Prostate gland (tissue), 2 donors: ENCODE results near the gene SOBP. TPM values are rescaled to one million over a fixed set of nuclear protein-coding genes. Genes with fewer than 3 reads are reported as not detected.

Experiments
- DNase-seq: peaks from one replicate; pipeline ENCODE4 v3.0.0-alpha.2; 2019; ENCODE audit warnings: low spot score
- H3K27ac ChIP-seq, 2 donors: fragments of 200-600 bp; sonication (generic); 2 replicates each; pipeline ENCODE4 v1.5.1; 2017 to 2019
- H3K27me3 ChIP-seq: fragments of 200-600 bp; sonication (generic); replicated peaks from 2 replicates; pipeline ENCODE4 v1.5.1; 2019; ENCODE audit not compliant: insufficient read depth
- H3K36me3 ChIP-seq, 2 donors: fragments of 200-600 bp; sonication (generic); 1 replicate in 1 of 2; 2 replicates in 1 of 2; pipeline versions ENCODE4 v1.5.1 to v1.8.1; 2017 to 2019
- H3K4me1 ChIP-seq: fragments of 200-600 bp; sonication (generic); replicated peaks from 2 replicates; pipeline ENCODE4 v1.5.1; 2019
- H3K4me3 ChIP-seq, 2 donors: fragments of 200-600 bp; sonication (generic); 2 replicates each; pipeline ENCODE4 v1.5.1; 2017 to 2019
- H3K9me3 ChIP-seq: fragments of 200-600 bp; sonication (generic); 2 replicates; pipeline ENCODE4 v1.5.1; 2017
- POLR2A ChIP-seq: fragments of 450-650 bp; IDR thresholded peaks from one replicate; pipeline ENCODE4 v1.6.1; 2016; ENCODE audit warnings: antibody characterized with exemption, mild to moderate bottlenecking
- POLR2AphosphoS5 ChIP-seq: sonication (generic); formaldehyde crosslinking; IDR thresholded peaks from one replicate; pipeline ENCODE4 v1.6.1; 2017; ENCODE audit warnings: antibody characterized with exemption
- WGBS: methylation state at CpG from one replicate; pipeline ENCODE4 v1.1.5; 2018; 5-methylcytosine and 5-hydroxymethylcytosine counted together
- intact Hi-C: fragments of 100-400 bp; cut with DNase I; formaldehyde crosslinking; loops from one replicate; pipeline ENCODE4 v1.14.2; 2022
- total RNA-seq, 2 donors: library from RNA; depleted of rRNA; stranded (reverse); fragments of >200 nt; gene quantifications; one replicate each; pipeline ENCODE4 v1.1.0, GENCODE V29; 2016
- TF ChIP-seq, protein P1 (sequence below), 4 experiments: fragments of 200-600 bp in 2 of 4; fragments of 450-650 bp in 2 of 4; sonication (generic) in 2 of 4; IDR thresholded peaks; 1 replicate in 3 of 4; 2 replicates in 1 of 4; pipeline ENCODE4 v1.5.1; 2016 to 2019; ENCODE audit warnings: antibody characterized with exemption in 4 of 4, mild to moderate bottlenecking in 2 of 4, moderate library complexity in 2 of 4

SOBP gene
- total RNA-seq, 2 donors from 2014 or later, result 15.8 to 23.3 TPM

DNA sequence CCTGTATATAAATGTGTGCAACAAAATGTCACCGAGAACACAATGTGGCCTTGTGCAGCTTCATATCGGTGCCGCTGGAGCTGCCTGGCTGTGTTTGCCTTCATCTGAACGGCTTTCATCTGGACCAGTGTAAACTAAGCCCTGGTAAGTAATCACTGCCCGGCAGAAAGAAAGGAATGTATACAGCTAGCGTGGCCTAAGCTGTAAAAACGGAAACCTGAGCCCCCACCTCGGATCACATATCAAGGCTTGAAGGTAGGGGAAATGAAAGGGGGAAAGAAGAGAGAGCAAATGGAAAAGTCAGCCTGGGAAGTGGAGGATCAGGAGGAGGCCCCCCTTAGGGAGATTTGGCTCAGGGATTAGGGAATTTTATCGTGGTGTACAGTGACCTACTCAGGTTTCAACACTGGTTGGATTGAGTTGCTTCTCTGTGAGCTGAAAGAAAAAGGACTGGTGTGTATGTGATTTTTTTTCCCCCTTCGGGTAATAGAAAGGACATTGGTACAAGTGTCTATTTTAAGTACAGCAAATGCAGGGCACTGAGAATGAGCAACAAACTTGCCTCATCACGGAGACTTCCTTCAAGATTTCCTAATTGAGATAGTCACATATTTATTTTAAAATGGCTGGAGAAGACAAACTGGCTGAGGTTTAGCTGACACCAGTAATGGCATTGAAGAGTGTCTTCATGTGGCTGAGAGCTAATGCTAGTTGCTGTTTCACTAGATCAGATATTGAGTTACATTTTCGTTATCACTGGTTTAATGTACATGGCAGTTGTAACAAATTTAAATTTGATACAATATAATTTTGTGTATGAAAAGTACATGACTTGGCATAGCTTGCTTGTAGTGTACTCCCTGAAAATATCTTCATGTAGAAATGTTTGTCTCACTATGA, 3.5 kb downstream of the SOBP start:
- DNase-seq, result peak; percentile 16
- Histone ChIP-seq H3K4me1 (peaks cover 3% of the 10 kb centered on the region), H3K9me3 (no peaks in the 10 kb centered on the region), H3K27me3 (no peaks in the 10 kb centered on the region), H3K27ac (peak overlapping the region; percentile 47 to 74), H3K4me3 (peak overlapping the region in 1 of 2 donors; percentile 44), H3K36me3 (no peaks in the 10 kb centered on the region)
- no peak for TF ChIP-seq POLR2A
- TF ChIP-seq POLR2AphosphoS5, result no peak
- TF ChIP-seq, protein P1, sequence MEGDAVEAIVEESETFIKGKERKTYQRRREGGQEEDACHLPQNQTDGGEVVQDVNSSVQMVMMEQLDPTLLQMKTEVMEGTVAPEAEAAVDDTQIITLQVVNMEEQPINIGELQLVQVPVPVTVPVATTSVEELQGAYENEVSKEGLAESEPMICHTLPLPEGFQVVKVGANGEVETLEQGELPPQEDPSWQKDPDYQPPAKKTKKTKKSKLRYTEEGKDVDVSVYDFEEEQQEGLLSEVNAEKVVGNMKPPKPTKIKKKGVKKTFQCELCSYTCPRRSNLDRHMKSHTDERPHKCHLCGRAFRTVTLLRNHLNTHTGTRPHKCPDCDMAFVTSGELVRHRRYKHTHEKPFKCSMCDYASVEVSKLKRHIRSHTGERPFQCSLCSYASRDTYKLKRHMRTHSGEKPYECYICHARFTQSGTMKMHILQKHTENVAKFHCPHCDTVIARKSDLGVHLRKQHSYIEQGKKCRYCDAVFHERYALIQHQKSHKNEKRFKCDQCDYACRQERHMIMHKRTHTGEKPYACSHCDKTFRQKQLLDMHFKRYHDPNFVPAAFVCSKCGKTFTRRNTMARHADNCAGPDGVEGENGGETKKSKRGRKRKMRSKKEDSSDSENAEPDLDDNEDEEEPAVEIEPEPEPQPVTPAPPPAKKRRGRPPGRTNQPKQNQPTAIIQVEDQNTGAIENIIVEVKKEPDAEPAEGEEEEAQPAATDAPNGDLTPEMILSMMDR (IDR thresholded peaks at IDR 0.05), result no peak
- intact Hi-C loops, result loop anchor here (5.0 kb wide), 2 partner anchors 39 to 164 kb away; no protein-coding TSS in a partner anchor
- WGBS, result 16% methylated on average over 12 of the region's 12 CpGs

- peaks cover 3% of the 10 kb centered on the region for H3K4me1 ChIP-seq
- TF ChIP-seq, protein P1 (IDR thresholded peaks at IDR 0.05), result no peak
- TF ChIP-seq POLR2AphosphoS5, result peak; percentile 49
- H3K27me3 ChIP-seq, result no peaks in the 10 kb centered on the region
- peak; percentile 24 for DNase-seq
- H3K36me3 ChIP-seq, result no peaks in the 10 kb centered on the region
- intact Hi-C loops, result no loop called here
- 9% methylated on average over 7 of the region's 7 CpGs for whole genome bisulfite sequencing
- no peaks in the 10 kb centered on the region for H3K9me3 ChIP-seq
- H3K4me3 ChIP-seq, result no peak overlapping the region
- H3K27ac ChIP-seq, result peak overlapping the region; percentile 62 to 70
Measured at GRCh38 chr6:107495196-107495643, 5.3 kb downstream of the SOBP start.

GRCh38 chr6:107495971-107496370, 6.1 kb downstream of the SOBP start:
- H3K4me1 ChIP-seq, result peaks cover 3% of the 10 kb centered on the region
- H3K36me3 ChIP-seq, result no peaks in the 10 kb centered on the region
- no peak overlapping the region for H3K4me3 ChIP-seq
- DNase-seq, result no peak
- WGBS, result 45% methylated on average over 2 of the region's 2 CpGs
- H3K9me3 ChIP-seq, result no peaks in the 10 kb centered on the region
- no peaks in the 10 kb centered on the region for H3K27me3 ChIP-seq
- TF ChIP-seq, protein P1 (IDR thresholded peaks at IDR 0.05), result no peak
- TF ChIP-seq POLR2AphosphoS5 (no peak), POLR2A (no peak)
- intact Hi-C loops, result no loop called here
- peak overlapping the region; percentile 62 to 70 for H3K27ac ChIP-seq

- intact Hi-C loops, result no loop called here
- Histone ChIP-seq H3K27me3 (no peaks in the 10 kb centered on the region), H3K27ac (no peak overlapping the region), H3K9me3 (no peaks in the 10 kb centered on the region), H3K4me1 (peaks cover 3% of the 10 kb centered on the region), H3K4me3 (no peak overlapping the region), H3K36me3 (no peaks in the 10 kb centered on the region)
- TF ChIP-seq, protein P1 (IDR thresholded peaks at IDR 0.05), result no peak
- TF ChIP-seq POLR2AphosphoS5 (no peak), POLR2A (no peak)
- WGBS, result 89% methylated on average over 1 of the region's 1 CpG
- no peak for DNase-seq
Measured at GRCh38 chr6:107496892-107497684, 7.2 kb downstream of the SOBP start.
